Activated T-cell treated with anti-CD3 and anti-CD28 coated beads, Interleukin-2, amount 50 U/mL, for 4 hours (primary cell): ENCODE measurements around the gene NRIP1. TPM values are rescaled to one million over a fixed set of nuclear protein-coding genes. Genes with fewer than 3 reads are reported as not detected.

ENCODE experiments used
- ATAC-seq, 2 donors: fragments of 200-7000 bp; cut with Tn5 transposase; one replicate each; pipeline ENCODE4 v1.10.0; 2021
- DNase-seq: peaks from one replicate; pipeline ENCODE4 v3.0.0-alpha.2; 2020
- H3K27me3 Mint-ChIP-seq: one replicate; pipeline ENCODE4 v1.8.0; 2021; ENCODE audit warnings: low read depth, mixed read lengths
- H3K36me3 Mint-ChIP-seq: one replicate; pipeline ENCODE4 v1.8.0; 2022; ENCODE audit warnings: mixed read lengths; ENCODE audit not compliant: insufficient read depth
- H3K4me1 Mint-ChIP-seq: one replicate; pipeline ENCODE4 v1.8.0; 2021; ENCODE audit warnings: low read depth, mixed read lengths
- H3K4me3 Mint-ChIP-seq: one replicate; pipeline ENCODE4 v1.8.0; 2021; ENCODE audit warnings: mild to moderate bottlenecking, moderate library complexity, mixed read lengths
- H3K9me3 Mint-ChIP-seq: one replicate; pipeline ENCODE4 v1.8.0; 2021; ENCODE audit warnings: mixed read lengths
- total RNA-seq, 3 donors: library from RNA; stranded (reverse); gene quantifications; one replicate each; pipeline ENCODE4 v1.2.1, GENCODE V29; 2021

Gene NRIP1
- total RNA-seq, 3 donors from 2014 or later, result 26.3 to 27.3 (median 27.1) TPM

DNA sequence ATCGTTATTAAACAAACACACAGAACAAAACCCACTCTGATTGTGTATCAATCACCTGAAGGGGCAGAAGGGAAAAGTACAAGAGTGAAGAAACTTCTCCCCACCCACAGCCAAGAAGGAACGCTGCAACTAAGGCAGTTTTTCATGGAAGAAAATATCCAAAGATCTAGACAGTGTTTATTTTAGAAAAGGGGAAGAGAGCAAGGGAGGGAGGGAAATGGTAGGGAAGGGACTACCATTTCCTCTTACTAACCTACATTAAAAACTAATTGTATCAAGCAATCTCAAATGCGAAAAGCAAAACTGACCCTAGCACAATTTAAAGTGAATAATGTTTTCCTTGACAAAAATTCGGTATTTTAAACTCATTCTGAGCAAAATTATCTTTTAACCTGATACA, 3.5 kb downstream of the NRIP1 start:
- Mint-ChIP-seq H3K4me3 (peak overlapping the region; percentile 87), H3K9me3 (no peaks in the 10 kb centered on the region), H3K4me1 (peaks cover 75% of the 10 kb centered on the region), H3K27me3 (peaks cover 5% of the 10 kb centered on the region), H3K36me3 (peaks cover 1% of the 10 kb centered on the region)
- DNase-seq, result no peak
- no peak for ATAC-seq

DNA sequence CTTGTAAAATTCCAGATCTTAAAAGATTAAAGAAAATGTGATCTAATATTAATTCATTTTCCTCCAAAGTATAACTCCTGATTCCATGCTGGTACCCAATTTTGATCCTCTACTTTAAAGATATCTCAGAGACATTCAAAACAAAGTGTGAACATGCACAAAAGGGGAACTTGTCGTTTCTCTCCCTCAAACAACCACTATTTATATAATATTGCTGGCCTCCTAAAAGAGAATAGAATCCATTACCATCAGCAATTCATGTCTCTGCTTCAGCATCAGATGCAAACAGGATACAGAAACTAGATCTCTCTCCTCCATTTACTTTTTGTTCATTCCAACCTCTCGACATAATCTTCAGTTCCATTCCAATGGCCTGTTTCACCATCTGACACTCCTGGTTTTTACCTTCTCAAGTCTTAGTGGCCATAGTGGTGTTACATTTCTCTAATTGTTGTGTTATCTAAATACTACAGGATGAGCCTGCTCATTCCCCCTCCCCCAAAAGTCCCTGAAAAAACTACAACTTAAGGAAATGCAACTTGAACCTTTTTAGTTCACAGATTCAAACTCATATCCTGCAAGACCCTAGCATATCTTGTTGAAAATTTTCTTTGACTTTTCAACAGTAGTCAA, 4.1 kb downstream of the NRIP1 start:
- ATAC-seq (no peak), DNase-seq (no peak)
- Mint-ChIP-seq H3K4me1 (peaks cover 71% of the 10 kb centered on the region), H3K27me3 (peaks cover 5% of the 10 kb centered on the region), H3K9me3 (no peaks in the 10 kb centered on the region), H3K36me3 (peaks cover 1% of the 10 kb centered on the region), H3K4me3 (peak overlapping the region; percentile 14)

DNA sequence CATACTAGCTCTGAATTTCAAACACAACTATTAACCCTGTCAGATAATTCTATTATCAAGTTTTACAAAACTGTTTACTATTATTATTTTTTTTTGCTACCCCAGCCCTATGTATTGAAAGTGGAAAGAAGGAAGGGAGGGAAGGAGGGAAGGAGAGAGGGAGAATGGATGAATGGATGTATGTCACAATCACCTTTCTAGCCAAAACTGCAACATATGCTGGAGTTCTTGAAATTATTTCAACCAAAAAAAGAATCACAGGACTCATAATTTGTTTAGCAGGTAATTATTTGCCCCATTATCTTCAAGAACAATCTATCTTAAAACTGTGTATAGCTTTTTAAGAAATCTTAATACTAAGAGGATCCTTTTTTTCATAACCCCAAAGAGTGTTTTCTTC, 5.4 kb downstream of the NRIP1 start:
- Mint-ChIP-seq H3K4me3 (no peak overlapping the region), H3K27me3 (peaks cover 4% of the 10 kb centered on the region), H3K36me3 (peaks cover 1% of the 10 kb centered on the region), H3K4me1 (peaks cover 79% of the 10 kb centered on the region), H3K9me3 (no peaks in the 10 kb centered on the region)
- ATAC-seq (no peak), DNase-seq (no peak)

GRCh38 chr21:15058854-15059263, 5.9 kb downstream of the NRIP1 start:
- peaks cover 84% of the 10 kb centered on the region for H3K4me1 Mint-ChIP-seq
- H3K27me3 Mint-ChIP-seq, result peaks cover 4% of the 10 kb centered on the region
- peak in 1 of 2 donors; percentile 19 for ATAC-seq
- no peak for DNase-seq
- peaks cover 1% of the 10 kb centered on the region for H3K36me3 Mint-ChIP-seq
- peak overlapping the region; percentile 49 for H3K4me3 Mint-ChIP-seq
- no peaks in the 10 kb centered on the region for H3K9me3 Mint-ChIP-seq

DNA sequence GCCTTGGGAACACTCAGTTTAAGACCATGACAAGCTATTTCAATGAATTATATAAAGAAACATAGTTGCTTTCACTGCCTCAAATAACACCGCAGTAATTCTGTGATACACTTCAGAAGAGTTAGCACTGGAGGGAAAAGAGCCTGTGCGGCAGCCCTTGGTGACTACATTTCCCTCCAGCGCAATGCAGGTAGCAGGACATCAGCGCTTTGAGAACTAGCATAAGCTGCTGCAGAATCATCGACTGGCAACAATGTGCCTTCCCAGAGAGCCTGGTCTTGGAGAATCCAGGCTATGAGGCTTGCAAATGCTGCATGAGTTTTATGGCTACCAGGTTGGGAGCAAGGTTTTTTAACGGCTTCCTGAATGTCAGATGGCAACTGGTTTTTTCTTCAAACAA, 7.5 kb downstream of the NRIP1 start:
- peaks cover 83% of the 10 kb centered on the region for H3K4me1 Mint-ChIP-seq
- peaks cover 4% of the 10 kb centered on the region for H3K27me3 Mint-ChIP-seq
- no peak for DNase-seq
- ATAC-seq, result peak in 1 of 2 donors; percentile 44
- no peaks in the 10 kb centered on the region for H3K9me3 Mint-ChIP-seq
- H3K36me3 Mint-ChIP-seq, result no peaks in the 10 kb centered on the region
- peak overlapping the region; percentile 45 for H3K4me3 Mint-ChIP-seq

DNA sequence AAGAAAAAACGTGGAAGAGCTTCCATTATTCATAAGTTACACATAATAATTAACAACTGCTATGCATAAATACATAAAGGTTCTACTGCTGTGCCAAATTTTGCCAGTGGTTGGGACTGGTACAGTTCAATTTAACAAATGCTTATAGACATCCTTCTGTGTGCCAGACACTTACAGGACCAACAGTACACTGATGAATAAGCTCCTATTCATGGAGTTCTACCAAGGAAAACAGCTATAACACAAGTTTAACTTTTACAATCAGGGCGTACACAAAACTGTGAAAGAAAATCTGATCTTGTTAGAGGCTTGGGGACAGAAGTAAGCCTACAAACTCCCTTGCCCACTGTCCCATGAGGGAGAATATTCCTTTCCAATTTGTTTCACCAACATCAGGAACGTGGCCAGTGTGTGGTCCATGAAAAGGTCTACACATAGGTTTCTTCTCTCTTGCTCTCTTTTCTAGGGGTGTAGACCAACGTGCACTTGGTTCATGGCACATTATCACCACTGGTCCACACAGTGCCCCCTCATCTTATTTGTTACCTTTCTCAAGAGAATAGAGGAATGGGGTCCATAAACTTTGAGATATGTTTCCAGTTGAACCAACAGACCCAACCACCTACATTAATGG, 10.1 kb downstream of the NRIP1 start:
- Mint-ChIP-seq H3K36me3 (no peaks in the 10 kb centered on the region), H3K9me3 (no peaks in the 10 kb centered on the region), H3K4me3 (no peak overlapping the region), H3K27me3 (no peaks in the 10 kb centered on the region), H3K4me1 (peaks cover 81% of the 10 kb centered on the region)
- DNase-seq (no peak), ATAC-seq (no peak)

DNA sequence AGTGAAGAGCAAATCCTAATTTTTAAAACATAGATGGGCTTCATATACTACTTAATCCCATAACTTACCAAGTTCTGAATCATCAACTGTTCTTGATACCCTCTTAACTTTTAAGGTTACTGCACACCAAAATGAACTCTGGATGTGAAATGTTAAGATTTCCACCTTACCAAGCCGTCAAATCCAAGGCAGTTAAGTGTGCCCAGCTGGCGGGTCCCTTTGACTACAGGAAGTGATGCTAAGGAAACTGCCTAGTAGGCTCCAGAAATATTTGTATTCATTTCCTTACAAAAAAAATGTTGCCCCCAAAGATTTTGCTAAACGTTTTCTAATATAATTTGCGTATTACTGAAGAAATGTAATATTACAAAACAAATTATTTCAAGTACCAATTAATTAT, 10.7 kb downstream of the NRIP1 start:
- Mint-ChIP-seq H3K36me3 (no peaks in the 10 kb centered on the region), H3K4me1 (peaks cover 81% of the 10 kb centered on the region), H3K27me3 (no peaks in the 10 kb centered on the region), H3K4me3 (no peak overlapping the region), H3K9me3 (no peaks in the 10 kb centered on the region)
- ATAC-seq, result no peak
- DNase-seq, result no peak

DNA sequence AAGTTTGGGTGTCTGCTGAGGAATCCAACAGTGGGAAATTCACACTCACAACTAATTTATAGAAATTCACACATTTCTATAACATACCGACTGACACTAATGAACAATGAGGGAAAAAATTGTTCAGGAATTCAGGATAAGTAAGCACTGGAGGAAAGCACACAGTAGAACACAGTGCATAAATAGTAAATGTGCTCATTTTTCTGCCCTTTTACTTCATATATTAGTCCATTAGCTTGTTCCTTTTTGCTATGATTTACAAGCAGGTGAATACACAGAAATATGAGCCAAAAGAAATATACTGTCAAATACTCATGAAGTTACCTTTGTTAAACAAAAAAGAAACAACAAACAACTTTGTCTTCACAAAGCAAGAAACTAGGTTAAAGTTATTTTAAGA, 11.3 kb downstream of the NRIP1 start:
- no peak for DNase-seq
- no peaks in the 10 kb centered on the region for H3K27me3 Mint-ChIP-seq
- H3K4me3 Mint-ChIP-seq, result no peak overlapping the region
- H3K4me1 Mint-ChIP-seq, result peaks cover 75% of the 10 kb centered on the region
- no peaks in the 10 kb centered on the region for H3K36me3 Mint-ChIP-seq
- ATAC-seq, result no peak
- no peaks in the 10 kb centered on the region for H3K9me3 Mint-ChIP-seq

GRCh38 chr21:15052459-15052763, 12.4 kb downstream of the NRIP1 start:
- no peaks in the 10 kb centered on the region for H3K36me3 Mint-ChIP-seq
- ATAC-seq, result no peak

GRCh38 chr21:15051644-15052458, 12.9 kb downstream of the NRIP1 start:
- Mint-ChIP-seq H3K4me1 (peaks cover 68% of the 10 kb centered on the region), H3K36me3 (no peaks in the 10 kb centered on the region), H3K27me3 (no peaks in the 10 kb centered on the region), H3K4me3 (peak overlapping the region; percentile 20), H3K9me3 (no peaks in the 10 kb centered on the region)
- ATAC-seq (peak; percentile 89 to 92), DNase-seq (no peak)

More at GRCh38 chr21:15052459-15052763, 12.4 kb downstream of the NRIP1 start:
- no peaks in the 10 kb centered on the region for H3K9me3 Mint-ChIP-seq
- H3K27me3 Mint-ChIP-seq, result no peaks in the 10 kb centered on the region
- DNase-seq, result no peak
- peak overlapping the region; percentile 20 for H3K4me3 Mint-ChIP-seq
- peaks cover 74% of the 10 kb centered on the region for H3K4me1 Mint-ChIP-seq

- DNase-seq, result no peak
- no peak for ATAC-seq
- Mint-ChIP-seq H3K4me3 (peak overlapping the region; percentile 50), H3K27me3 (no peaks in the 10 kb centered on the region), H3K4me1 (peaks cover 66% of the 10 kb centered on the region), H3K36me3 (no peaks in the 10 kb centered on the region), H3K9me3 (no peaks in the 10 kb centered on the region)
Measured at GRCh38 chr21:15050568-15051377, 14.0 kb downstream of the NRIP1 start.

- peaks cover 4% of the 10 kb centered on the region for H3K9me3 Mint-ChIP-seq
- H3K4me3 Mint-ChIP-seq, result no peak overlapping the region
- no peaks in the 10 kb centered on the region for H3K27me3 Mint-ChIP-seq
- H3K4me1 Mint-ChIP-seq, result peaks cover 29% of the 10 kb centered on the region
- DNase-seq, result no peak
- peaks cover 15% of the 10 kb centered on the region for H3K36me3 Mint-ChIP-seq
- ATAC-seq, result no peak
Measured at GRCh38 chr21:15045017-15045416, 19.8 kb downstream of the NRIP1 start.

DNA sequence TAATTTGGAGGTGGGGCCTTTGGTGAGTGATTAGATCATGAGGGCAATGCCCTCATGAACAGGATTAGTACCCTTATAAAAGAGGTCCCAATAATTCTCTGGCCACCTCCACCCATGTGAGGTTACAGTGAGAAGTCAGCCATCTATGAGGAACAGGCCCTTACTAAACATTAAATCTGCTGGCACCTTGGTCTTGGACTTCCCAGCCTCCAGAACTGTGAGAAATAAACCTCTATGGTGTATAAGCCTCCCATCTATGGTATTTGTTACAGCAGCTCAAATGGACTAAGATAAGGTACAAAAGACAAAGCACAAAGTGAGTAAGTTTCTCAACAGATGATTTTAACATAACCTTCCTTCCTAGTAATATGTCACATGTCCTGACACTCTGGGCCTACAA, 22.3 kb downstream of the NRIP1 start:
- Mint-ChIP-seq H3K9me3 (peaks cover 4% of the 10 kb centered on the region), H3K27me3 (no peaks in the 10 kb centered on the region), H3K36me3 (peaks cover 15% of the 10 kb centered on the region), H3K4me1 (peaks cover 19% of the 10 kb centered on the region), H3K4me3 (no peak overlapping the region)
- ATAC-seq (no peak), DNase-seq (no peak)

DNA sequence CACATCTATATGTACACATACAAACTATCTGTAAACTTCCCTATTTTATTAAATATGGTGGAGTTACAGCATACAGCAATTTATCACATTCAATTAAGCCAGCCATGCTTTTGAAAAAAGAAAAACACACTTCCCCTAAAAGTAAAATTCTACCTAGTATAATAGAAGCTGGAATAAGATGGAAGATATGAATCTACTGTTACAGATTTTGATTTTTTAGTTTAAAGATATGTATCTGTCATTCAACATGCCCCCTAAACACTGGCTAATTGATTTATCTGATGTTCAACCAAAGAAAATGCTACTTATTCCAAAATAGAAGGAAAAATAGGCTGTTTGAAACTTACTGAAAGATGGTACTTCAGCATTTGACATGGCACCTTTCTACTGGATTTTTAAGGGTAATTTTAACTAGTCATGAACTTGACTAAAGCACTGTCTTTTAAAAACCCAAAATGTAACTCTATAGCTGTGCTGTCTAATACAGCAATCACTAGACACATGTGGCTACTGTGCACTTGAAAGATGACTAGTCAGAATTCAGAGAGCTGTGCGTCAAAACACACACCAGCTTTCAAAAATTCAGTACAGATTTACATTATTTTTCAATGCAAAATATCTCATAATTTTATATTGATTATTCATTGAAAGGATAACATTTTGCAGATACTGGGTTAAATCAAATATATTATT, 25.0 kb downstream of the NRIP1 start:
- H3K36me3 Mint-ChIP-seq, result peaks cover 15% of the 10 kb centered on the region

More for the DNA sequence above, 25.0 kb downstream of the NRIP1 start:
- H3K4me3 Mint-ChIP-seq, result no peak overlapping the region
- peaks cover 4% of the 10 kb centered on the region for H3K9me3 Mint-ChIP-seq
- no peak for ATAC-seq
- DNase-seq, result no peak
- H3K27me3 Mint-ChIP-seq, result no peaks in the 10 kb centered on the region
- H3K4me1 Mint-ChIP-seq, result peaks cover 16% of the 10 kb centered on the region
